NT2/D1 (cell line): ENCODE measurements around the gene MRPS12.

Source experiments
- SUZ12 ChIP-seq: IDR thresholded peaks from 2 replicates; pipeline ENCODE4 v1.6.1; 2011; ENCODE audit not compliant: insufficient read length, insufficient read depth; ENCODE audit errors: extremely low read depth
- ZNF274 ChIP-seq: IDR thresholded peaks from 2 replicates; pipeline ENCODE4 v1.6.1; 2011; ENCODE audit warnings: mild to moderate bottlenecking, low read depth, low read length

DNA sequence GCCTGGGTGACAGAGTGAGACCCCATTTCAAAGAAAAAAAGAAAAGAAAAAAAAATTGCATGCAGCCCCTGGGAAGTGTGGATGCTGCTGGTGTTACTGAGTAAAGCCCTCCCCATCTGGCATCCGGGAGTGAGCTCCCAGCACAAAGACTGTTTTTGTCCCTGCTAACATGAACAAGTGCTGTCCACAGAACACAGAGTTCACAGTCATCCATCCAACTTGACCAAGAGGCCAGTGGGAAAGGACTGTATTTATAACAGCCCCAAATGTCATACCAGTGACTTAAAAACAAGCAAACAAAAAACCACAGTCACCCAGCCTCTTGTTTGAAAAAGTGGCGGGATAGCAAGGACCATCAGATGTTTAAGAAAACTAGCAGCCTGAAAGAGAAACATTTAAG lies 34.0 kb downstream of the MRPS12 start:
- TF ChIP-seq SUZ12 (no peak), ZNF274 (no peak)
